ENCODE measurements around the gene CTNNA1.

DNA sequence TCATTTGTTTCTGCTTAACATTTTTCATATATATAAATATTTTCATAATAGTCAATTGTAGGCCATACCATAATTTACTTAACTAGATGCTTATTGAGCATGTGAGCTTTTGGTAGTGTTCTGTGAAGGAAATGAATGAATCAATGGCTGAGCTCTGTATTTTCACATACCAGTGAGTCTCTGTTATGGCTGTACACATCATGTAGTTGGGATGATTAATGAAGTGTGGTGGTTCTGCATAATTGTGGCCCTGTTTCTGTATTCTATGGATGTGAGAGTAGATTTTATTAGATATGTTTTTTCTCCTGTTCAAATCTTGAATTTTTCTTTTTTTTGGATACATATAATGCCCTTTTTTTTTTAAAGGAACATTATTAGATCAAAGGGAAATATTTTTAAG, 56.2 kb downstream of the CTNNA1 start:
- TF ChIP-seq, protein P1, sequence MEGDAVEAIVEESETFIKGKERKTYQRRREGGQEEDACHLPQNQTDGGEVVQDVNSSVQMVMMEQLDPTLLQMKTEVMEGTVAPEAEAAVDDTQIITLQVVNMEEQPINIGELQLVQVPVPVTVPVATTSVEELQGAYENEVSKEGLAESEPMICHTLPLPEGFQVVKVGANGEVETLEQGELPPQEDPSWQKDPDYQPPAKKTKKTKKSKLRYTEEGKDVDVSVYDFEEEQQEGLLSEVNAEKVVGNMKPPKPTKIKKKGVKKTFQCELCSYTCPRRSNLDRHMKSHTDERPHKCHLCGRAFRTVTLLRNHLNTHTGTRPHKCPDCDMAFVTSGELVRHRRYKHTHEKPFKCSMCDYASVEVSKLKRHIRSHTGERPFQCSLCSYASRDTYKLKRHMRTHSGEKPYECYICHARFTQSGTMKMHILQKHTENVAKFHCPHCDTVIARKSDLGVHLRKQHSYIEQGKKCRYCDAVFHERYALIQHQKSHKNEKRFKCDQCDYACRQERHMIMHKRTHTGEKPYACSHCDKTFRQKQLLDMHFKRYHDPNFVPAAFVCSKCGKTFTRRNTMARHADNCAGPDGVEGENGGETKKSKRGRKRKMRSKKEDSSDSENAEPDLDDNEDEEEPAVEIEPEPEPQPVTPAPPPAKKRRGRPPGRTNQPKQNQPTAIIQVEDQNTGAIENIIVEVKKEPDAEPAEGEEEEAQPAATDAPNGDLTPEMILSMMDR (IDR thresholded peaks at IDR 0.05; ENCODE audit: insufficient read depth, low read length, poor library complexity, severe bottlenecking): no peak
- no peak for TF ChIP-seq EZH2phosphoT487 (conservative IDR thresholded peaks at IDR 0.05; ENCODE audit: low read length)

Measured in SU-DHL-6 (cell line).